ENCODE measurements around the gene P2RY8.
A peak's percentile ranks its signal among the peaks of the same experiment; 100 is the strongest.

The P2RY8 gene

GRCh38 chrX:1421433-1422134 is 115.4 kb downstream of the P2RY8 start (continued):
- no peak for TF ChIP-seq ZNF335 (tag by site-specific recombination; conservative IDR thresholded peaks at IDR 0.05)
- TF ChIP-seq ZNF555 (tag by site-specific recombination; conservative IDR thresholded peaks at IDR 0.05): no peak
- TF ChIP-seq ZNF658 (tag by site-specific recombination; IDR thresholded peaks at IDR 0.05): no peak
- TF ChIP-seq, protein P1, sequence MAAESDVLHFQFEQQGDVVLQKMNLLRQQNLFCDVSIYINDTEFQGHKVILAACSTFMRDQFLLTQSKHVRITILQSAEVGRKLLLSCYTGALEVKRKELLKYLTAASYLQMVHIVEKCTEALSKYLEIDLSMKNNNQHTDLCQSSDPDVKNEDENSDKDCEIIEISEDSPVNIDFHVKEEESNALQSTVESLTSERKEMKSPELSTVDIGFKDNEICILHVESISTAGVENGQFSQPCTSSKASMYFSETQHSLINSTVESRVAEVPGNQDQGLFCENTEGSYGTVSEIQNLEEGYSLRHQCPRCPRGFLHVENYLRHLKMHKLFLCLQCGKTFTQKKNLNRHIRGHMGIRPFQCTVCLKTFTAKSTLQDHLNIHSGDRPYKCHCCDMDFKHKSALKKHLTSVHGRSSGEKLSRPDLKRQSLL (tag by site-specific recombination; IDR thresholded peaks at IDR 0.05): no peak
- no peak for TF ChIP-seq ZNF571 (tag by site-specific recombination; IDR thresholded peaks at IDR 0.05)
- TF ChIP-seq ZNF121 (tag by site-specific recombination; IDR thresholded peaks at IDR 0.05): no peak
- no peak for TF ChIP-seq ZNF23 (tag by site-specific recombination; IDR thresholded peaks at IDR 0.05; ENCODE audit: borderline replicate concordance)
- TF ChIP-seq ZNF341 (tag by site-specific recombination; IDR thresholded peaks at IDR 0.05; ENCODE audit: low read depth): no peak
- TF ChIP-seq ZNF324 (tag by site-specific recombination; IDR thresholded peaks at IDR 0.05): peak; percentile 64; the same call in 1 of the 2 replicates
- TF ChIP-seq, protein P2, sequence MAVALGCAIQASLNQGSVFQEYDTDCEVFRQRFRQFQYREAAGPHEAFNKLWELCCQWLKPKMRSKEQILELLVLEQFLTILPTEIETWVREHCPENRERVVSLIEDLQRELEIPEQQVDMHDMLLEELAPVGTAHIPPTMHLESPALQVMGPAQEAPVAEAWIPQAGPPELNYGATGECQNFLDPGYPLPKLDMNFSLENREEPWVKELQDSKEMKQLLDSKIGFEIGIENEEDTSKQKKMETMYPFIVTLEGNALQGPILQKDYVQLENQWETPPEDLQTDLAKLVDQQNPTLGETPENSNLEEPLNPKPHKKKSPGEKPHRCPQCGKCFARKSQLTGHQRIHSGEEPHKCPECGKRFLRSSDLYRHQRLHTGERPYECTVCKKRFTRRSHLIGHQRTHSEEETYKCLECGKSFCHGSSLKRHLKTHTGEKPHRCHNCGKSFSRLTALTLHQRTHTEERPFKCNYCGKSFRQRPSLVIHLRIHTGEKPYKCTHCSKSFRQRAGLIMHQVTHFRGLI (tag by site-specific recombination; IDR thresholded peaks at IDR 0.05): no peak
- peak; percentile 90 for TF ChIP-seq ZNF529 (tag by site-specific recombination; IDR thresholded peaks at IDR 0.05; ENCODE audit: insufficient replicate concordance)
- TF ChIP-seq ZBTB1 (tag by site-specific recombination; IDR thresholded peaks at IDR 0.05): no peak
- 0 out of 2 replicates have a peak, but pooled peaks have one; percentile 12 for TF ChIP-seq ZNF354C (tag by site-specific recombination; IDR thresholded peaks at IDR 0.05; ENCODE audit: borderline replicate concordance, low read depth)
- TF ChIP-seq ZNF416 (tag by site-specific recombination; IDR thresholded peaks at IDR 0.05): 0 out of 2 replicates have a peak, but pooled peaks have one; percentile 21
- TF ChIP-seq, protein P3, sequence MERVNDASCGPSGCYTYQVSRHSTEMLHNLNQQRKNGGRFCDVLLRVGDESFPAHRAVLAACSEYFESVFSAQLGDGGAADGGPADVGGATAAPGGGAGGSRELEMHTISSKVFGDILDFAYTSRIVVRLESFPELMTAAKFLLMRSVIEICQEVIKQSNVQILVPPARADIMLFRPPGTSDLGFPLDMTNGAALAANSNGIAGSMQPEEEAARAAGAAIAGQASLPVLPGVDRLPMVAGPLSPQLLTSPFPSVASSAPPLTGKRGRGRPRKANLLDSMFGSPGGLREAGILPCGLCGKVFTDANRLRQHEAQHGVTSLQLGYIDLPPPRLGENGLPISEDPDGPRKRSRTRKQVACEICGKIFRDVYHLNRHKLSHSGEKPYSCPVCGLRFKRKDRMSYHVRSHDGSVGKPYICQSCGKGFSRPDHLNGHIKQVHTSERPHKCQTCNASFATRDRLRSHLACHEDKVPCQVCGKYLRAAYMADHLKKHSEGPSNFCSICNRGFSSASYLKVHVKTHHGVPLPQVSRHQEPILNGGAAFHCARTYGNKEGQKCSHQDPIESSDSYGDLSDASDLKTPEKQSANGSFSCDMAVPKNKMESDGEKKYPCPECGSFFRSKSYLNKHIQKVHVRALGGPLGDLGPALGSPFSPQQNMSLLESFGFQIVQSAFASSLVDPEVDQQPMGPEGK (tag by site-specific recombination; IDR thresholded peaks at IDR 0.05): no peak
- TF ChIP-seq ZNF169 (tag by site-specific recombination; IDR thresholded peaks at IDR 0.05): 0 out of 2 replicates have a peak, but pooled peaks have one; percentile 53
- TF ChIP-seq, protein P4, sequence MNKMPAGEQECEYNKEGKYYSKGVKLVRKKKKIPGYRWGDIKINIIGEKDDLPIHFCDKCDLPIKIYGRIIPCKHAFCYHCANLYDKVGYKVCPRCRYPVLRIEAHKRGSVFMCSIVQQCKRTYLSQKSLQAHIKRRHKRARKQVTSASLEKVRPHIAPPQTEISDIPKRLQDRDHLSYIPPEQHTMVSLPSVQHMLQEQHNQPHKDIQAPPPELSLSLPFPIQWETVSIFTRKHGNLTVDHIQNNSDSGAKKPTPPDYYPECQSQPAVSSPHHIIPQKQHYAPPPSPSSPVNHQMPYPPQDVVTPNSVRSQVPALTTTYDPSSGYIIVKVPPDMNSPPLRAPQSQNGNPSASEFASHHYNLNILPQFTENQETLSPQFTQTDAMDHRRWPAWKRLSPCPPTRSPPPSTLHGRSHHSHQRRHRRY (tag by site-specific recombination; IDR thresholded peaks at IDR 0.05): no peak
- TF ChIP-seq TRIM28 (IDR thresholded peaks at IDR 0.05; ENCODE audit: borderline replicate concordance, low read length): peak; percentile 93; the same call in 1 of the 2 replicates
- TF ChIP-seq ZNF701 (tag by site-specific recombination; IDR thresholded peaks at IDR 0.05): no peak
- no peak for TF ChIP-seq ZNF747 (tag by site-specific recombination; IDR thresholded peaks at IDR 0.05)
- no peak for TF ChIP-seq ZNF530 (tag by site-specific recombination; IDR thresholded peaks at IDR 0.05; ENCODE audit: low read depth)
- TF ChIP-seq REST (tag by site-specific recombination; IDR thresholded peaks at IDR 0.05): no peak
- peak; percentile 29; the same call in 1 of the 2 replicates for TF ChIP-seq ZSCAN30 (tag by site-specific recombination; IDR thresholded peaks at IDR 0.05)
- no peak for TF ChIP-seq ZBTB20 (tag by site-specific recombination; IDR thresholded peaks at IDR 0.05)
- TF ChIP-seq, protein P5, sequence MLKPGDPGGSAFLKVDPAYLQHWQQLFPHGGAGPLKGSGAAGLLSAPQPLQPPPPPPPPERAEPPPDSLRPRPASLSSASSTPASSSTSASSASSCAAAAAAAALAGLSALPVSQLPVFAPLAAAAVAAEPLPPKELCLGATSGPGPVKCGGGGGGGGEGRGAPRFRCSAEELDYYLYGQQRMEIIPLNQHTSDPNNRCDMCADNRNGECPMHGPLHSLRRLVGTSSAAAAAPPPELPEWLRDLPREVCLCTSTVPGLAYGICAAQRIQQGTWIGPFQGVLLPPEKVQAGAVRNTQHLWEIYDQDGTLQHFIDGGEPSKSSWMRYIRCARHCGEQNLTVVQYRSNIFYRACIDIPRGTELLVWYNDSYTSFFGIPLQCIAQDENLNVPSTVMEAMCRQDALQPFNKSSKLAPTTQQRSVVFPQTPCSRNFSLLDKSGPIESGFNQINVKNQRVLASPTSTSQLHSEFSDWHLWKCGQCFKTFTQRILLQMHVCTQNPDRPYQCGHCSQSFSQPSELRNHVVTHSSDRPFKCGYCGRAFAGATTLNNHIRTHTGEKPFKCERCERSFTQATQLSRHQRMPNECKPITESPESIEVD (tag by site-specific recombination; IDR thresholded peaks at IDR 0.05): no peak
- TF ChIP-seq SCRT1 (tag by site-specific recombination; IDR thresholded peaks at IDR 0.05; ENCODE audit: borderline replicate concordance): no peak
- TF ChIP-seq KLF8 (tag by site-specific recombination; IDR thresholded peaks at IDR 0.05): peak; percentile 73
- no peak for TF ChIP-seq HOXA7 (CRISPR knock-in tag; IDR thresholded peaks at IDR 0.05; ENCODE audit: borderline replicate concordance)
- no peak for TF ChIP-seq ZNF626 (tag by site-specific recombination; IDR thresholded peaks at IDR 0.05)

All from HEK293 (cell line).